Upper lobe of left lung (tissue), 4 donors: Measurements from ENCODE around the gene PATL2.

Experiments
- CTCF ChIP-seq, 6 experiments: fragments of 450-650 bp in 4 of 6; fragments of 200-600 bp in 2 of 6; sonication (generic) in 2 of 6; IDR thresholded peaks; one replicate each; pipeline ENCODE4 v1.5.1; 2016 to 2019; ENCODE audit warnings: antibody characterized with exemption in 6 of 6
- EP300 ChIP-seq, 4 donors: sonication (generic); formaldehyde crosslinking; IDR thresholded peaks; one replicate each; pipeline ENCODE4 v1.5.1; 2017; ENCODE audit warnings: antibody characterized with exemption in 4 of 4, control low read depth in 2 of 4
- POLR2A ChIP-seq, 4 donors: fragments of 450-650 bp; IDR thresholded peaks; one replicate each; pipeline ENCODE4 v1.5.1; 2016 to 2017; ENCODE audit warnings: antibody characterized with exemption in 4 of 4, mild to moderate bottlenecking in 2 of 4
- POLR2AphosphoS5 ChIP-seq, 2 donors: sonication (generic); formaldehyde crosslinking; IDR thresholded peaks; one replicate each; pipeline ENCODE4 v1.5.1; 2017; ENCODE audit warnings: antibody characterized with exemption in 2 of 2

- TF ChIP-seq CTCF (IDR thresholded peaks at IDR 0.05) (peak; percentile 87 to 100 (median 99)), POLR2A (IDR thresholded peaks at IDR 0.05) (peak; percentile 90 to 99 (median 94)), POLR2AphosphoS5 (IDR thresholded peaks at IDR 0.05) (peak; percentile 98 to 99), EP300 (IDR thresholded peaks at IDR 0.05) (peak in 1 of 4 donors; percentile 78)
Observed at GRCh38 chr15:44663410-44664308, 47.5 kb downstream of the PATL2 start, which contains the start of gene SPG11.
